UCSD-AML1 (cell line): ENCODE data around the gene ANO3.
"Not testable (repeated sequence)": the region's sequence is repeated elsewhere in the genome, so short reads cannot be mapped to it uniquely, and the experiment has no call there.

ENCODE experiments used
- DNase-seq: peaks from one replicate; lab custom pipeline; 2025; ENCODE audit not compliant: unreplicated experiment; lab: John Stamatoyannopoulos, UW

The ANO3 gene

GRCh38 chr11:26620282-26621045 lies 288.5 kb downstream of the ANO3 start:
- DNase-seq = no peak

- DNase-seq = no peak
These were observed 289.2 kb downstream of the ANO3 start for GRCh38 chr11:26621132-26621531.

- no peak for DNase-seq
These were observed 290.3 kb downstream of the ANO3 start for GRCh38 chr11:26622181-26622580.

DNA sequence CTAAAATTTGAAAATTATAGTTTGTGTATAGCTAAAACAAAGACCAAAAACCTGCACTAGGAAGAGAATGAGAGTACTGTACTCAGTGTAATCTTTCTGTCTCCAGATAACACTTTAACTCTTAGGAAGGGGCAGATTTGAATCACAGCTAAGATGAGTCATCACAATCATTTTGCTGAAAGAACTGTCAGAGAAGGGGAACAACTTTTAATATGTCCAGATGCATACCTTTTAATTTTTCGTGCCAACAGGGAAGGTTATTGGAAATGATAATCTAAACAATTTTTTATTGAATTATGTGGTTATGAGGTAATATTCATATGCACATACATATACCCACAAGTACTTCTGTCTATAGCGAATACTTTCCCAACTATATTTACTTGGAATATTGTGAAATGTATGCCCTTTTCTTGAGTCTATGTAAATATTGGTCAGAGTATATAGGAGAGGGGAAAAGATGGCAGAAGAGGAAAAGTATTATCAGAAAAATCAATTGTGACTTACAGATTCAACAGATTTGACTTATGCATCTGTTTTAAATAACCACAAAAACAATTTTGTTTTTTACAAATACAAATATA lies 291.2 kb downstream of the ANO3 start:
- no peak for DNase-seq

DNA sequence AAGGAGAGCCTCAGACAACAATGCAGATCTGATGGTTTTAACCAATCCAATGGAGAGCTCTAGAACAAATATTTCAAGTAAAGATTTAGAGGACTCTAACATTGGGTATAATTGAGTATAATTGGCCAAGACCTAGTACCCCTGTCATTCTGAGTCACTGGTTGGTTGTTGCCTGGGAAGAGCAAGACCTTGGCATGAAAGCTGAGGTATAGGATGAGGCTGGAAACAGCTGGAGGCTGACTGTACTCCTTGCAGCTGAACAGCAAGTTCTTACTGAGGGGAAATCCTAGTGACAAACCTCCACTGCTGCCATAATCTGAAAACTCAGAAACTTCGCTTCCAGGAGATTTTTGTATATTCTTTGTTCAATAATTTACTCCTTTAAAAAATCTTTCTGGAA lies 294.4 kb downstream of the ANO3 start:
- no peak for DNase-seq

DNA sequence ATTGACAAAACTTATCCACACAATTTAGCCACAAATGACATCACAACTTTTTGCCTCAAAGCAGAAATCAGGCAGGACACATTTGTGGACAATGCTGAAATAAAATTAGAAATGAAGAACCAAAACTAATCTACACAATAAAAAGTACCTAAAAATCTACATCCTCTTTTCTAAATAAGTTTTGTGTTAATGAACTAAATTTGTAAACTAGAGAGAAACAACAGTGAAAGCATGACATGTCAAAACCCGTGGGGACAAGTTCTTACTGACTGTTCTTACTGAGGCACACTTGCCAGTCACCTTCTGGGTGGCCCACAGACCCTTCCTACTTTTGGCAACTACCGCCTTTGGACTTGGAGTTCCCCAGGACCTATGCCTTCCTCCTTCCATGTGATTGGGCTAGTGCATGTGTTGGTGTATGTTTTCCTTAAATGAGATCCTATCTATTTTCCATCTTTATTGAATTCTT lies 300.8 kb downstream of the ANO3 start:
- DNase-seq = no peak

DNA sequence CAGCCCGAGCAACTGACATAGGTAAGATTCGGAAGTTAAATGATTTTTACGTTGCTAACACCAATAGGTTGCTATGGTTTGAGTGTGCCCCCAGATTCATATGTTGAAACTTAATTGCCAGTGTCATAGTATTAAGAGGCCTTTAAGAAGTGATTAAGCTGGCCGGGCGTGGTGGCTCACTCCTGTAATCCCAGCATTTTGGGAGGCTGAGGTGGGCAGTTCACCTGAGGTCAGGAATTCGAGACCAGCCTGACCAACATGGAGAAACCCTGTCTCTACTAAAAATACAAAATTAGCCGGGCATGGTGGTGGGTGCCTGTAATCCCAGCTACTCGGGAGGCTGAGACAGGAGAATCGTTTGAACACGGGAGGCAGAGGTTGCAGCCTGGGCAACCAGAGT lies 311.4 kb downstream of the ANO3 start:
- not testable (repeated sequence) for DNase-seq

- peak; percentile 6 for DNase-seq
These were observed 318.0 kb downstream of the ANO3 start for GRCh38 chr11:26649884-26650283.

GRCh38 chr11:26651916-26652315 lies 320.0 kb downstream of the ANO3 start:
- no peak for DNase-seq

- DNase-seq = no peak
These were observed 323.4 kb downstream of the ANO3 start for GRCh38 chr11:26655287-26655686.

- DNase-seq = no peak
These were observed 331.0 kb downstream of the ANO3 start for GRCh38 chr11:26662916-26663315.

GRCh38 chr11:26665036-26665435 lies 333.1 kb downstream of the ANO3 start:
- DNase-seq = no peak

- DNase-seq = no peak
These were observed 334.0 kb downstream of the ANO3 start for GRCh38 chr11:26665946-26666345.

DNA sequence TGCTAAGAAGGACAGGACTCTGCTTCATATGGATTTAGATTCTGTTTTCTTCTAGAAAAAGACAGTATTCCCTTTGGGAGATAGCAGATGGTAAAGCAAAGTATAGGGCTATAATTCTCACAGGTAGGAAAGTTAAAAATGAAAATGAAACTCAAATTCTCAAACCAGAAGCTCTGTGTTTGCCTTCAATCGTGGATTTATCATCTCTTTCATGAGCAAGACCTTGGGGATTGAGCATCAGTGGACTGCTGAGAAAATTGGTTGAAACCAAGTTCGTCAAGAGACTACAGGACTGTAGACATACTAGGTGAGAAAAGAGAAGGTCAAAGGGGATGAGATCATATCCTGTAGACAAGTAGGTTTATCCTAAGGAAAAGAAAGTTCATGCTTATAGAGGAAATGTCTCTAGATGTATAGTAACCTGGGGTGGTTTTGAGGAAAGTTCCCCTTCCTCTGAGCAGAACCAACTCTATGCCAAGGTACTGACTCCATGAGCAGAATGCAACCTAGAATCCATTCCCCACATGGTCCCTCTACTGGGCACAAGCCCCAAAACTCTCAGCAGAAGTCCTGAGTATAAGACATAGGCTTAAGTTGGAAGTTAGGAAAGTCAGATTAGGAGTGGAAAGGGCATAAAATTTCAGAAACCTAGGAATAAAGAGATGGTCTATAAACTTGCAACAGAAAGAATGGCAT lies 343.5 kb downstream of the ANO3 start:
- DNase-seq = no peak

GRCh38 chr11:26676641-26677040 lies 344.7 kb downstream of the ANO3 start:
- no peak for DNase-seq

GRCh38 chr11:26677566-26677965 lies 345.6 kb downstream of the ANO3 start:
- DNase-seq = no peak

DNA sequence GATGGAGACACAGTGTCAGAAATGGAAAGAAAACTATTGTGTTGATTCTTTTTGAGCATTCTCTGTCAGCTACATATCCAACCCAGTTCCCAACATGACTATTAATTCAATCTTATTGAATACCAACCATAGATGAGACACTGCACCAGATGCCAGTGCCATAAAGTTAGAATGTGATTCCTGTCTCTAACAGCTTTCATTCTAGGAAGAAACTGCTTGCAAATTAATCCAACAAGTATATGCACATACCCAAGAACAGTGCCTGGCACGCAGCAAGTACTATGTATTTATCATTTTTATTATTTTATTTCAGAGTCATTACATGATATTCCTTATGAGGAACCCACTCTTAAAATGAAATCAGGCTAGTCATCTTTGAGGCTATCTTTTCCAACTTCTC lies 355.4 kb downstream of the ANO3 start:
- no peak for DNase-seq

DNA sequence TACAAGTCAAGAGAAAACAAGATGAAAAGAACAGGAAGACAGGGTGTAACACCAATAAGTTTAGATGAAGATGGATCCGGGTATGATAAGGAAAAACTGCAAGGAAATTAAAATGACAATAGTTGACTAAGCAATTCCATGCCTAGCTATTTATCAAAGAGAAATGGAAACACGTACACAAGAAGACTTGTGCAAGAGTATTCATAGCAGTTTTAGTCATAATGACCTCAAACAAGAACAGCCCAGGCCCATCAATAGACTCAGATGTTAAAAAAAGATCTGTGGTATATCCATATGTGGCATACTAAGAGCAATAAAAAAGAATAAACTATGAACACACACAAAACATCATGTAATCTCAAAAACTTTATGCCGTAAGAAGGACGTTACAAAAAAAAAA lies 356.8 kb downstream of the ANO3 start:
- DNase-seq = no peak

GRCh38 chr11:26696330-26696729 lies 364.4 kb downstream of the ANO3 start:
- no peak for DNase-seq

DNA sequence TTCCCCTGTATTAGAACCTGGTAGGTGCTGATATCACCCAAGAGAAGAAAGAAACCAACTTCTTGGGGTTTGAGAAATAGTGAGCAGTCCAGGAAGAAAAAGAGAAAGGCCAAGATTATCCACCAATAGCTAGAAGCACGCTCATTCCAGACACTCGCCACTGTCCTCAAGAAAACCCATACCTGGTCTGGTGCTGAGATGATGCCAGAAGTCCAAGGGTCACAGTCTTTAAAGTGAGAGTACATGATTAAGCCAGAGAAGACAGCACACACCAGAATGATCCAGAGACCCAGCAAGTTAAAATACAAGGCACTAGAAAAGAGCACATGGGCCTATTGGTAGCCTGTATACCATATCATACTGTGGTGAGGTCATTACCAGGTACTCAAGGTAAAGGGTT lies 366.3 kb downstream of the ANO3 start:
- no peak for DNase-seq

DNA sequence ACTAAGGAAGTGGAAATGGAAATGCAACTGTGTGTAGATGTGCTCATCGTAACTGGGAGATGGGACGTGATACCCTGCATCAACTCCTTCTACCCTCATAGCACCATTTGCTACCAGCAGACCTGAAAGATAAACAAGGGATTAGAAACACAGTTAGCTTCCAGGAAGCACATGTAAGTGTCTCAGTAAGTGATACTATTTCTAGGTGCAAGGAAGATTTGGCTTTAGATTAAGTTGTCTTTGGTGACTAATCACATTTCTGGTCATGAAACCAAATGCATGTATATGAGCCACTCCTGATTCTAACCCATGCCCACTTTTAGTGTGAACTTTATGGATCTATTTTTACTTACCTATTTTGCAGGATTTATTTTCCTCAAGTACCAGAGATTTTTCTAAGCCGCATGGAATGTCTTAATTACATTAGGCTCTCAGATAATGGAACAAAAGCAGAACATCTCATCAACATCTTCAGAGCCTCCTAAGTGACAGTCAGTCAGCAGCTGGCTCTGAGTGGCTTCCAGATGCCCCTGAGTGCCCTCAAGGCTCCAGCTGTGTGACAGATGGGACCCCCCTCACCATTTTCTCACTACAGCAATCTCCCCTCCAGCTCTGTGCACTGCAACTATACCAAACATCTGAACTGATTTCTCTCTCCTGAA lies 368.8 kb downstream of the ANO3 start:
- no peak for DNase-seq

- DNase-seq = no peak
These were observed 370.5 kb downstream of the ANO3 start for GRCh38 chr11:26702406-26702805.
